GM12864 (cell line): ENCODE data around the gene GDPD1.
A peak's percentile ranks its signal among the peaks of the same experiment; 100 is the strongest.
"Not testable (repeated sequence)": the region's sequence is repeated elsewhere in the genome, so short reads cannot be mapped to it uniquely, and the experiment has no call there.

Experiments used
- DNase-seq: peaks from one replicate; pipeline ENCODE4 v3.0.0-alpha.2; 2011; ENCODE audit warnings: low read depth
- H3K4me3 ChIP-seq: 2 replicates; pipeline ENCODE4 v1.5.1; 2011; ENCODE audit warnings: mild to moderate bottlenecking, low read depth, low read length, control low read depth
- CTCF ChIP-seq: IDR thresholded peaks from 2 replicates; pipeline ENCODE4 v1.5.1; 2011; ENCODE audit warnings: low read depth, mild to moderate bottlenecking, moderate library complexity, low read length, control low read depth, inconsistent platforms; ENCODE audit errors: missing control alignments

The GDPD1 gene

GRCh38 chr17:59311051-59311468 lies 90.7 kb downstream of the GDPD1 start:
- DNase-seq, result peak; percentile 24
- peak; percentile 78 for TF ChIP-seq CTCF
- H3K4me3 ChIP-seq, result no peak overlapping the region

- DNase-seq, H3K4me3 ChIP-seq: not testable (repeated sequence)
These were observed 91.2 kb downstream of the GDPD1 start for GRCh38 chr17:59311521-59311920.

DNA sequence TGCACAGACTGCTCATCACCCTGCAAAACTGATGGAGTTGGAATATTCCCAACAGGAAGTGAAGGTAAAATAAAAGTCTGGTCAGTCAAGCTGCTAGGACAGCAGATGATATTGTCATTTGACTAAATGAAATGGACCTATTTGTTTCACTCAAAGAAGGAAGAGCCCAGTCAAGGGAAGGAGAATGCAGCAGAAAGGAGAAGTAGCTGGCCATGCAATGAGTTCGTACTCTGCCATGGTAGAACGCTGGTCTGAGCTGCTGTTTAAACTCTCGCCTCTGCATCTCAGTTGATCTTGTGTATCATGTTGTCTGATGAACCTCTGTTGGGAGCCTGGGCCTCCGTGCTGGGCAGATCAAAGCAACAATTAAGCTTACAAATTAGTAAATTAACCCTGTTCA lies 95.6 kb downstream of the GDPD1 start:
- no peak for DNase-seq
- TF ChIP-seq CTCF, result no peak
- no peak overlapping the region for H3K4me3 ChIP-seq
